Endothelial cell (in vitro differentiated cells): Measurements from ENCODE around the gene AP1M1. TPM values are rescaled to one million over a fixed set of nuclear protein-coding genes. Genes with fewer than 3 reads are reported as not detected.

Experiments used
- DNase-seq: peaks from one replicate; pipeline ENCODE4 v3.0.0; 2021; ENCODE audit warnings: low spot score
- H3K27ac Mint-ChIP-seq: one replicate; pipeline ENCODE4 v1.8.0; 2021; ENCODE audit warnings: mixed read lengths, inconsistent platforms; ENCODE audit not compliant: unreplicated experiment
- H3K27me3 Mint-ChIP-seq: one replicate; pipeline ENCODE4 v1.8.0; 2021; ENCODE audit warnings: mild to moderate bottlenecking, moderate library complexity, mixed read lengths, inconsistent platforms; ENCODE audit not compliant: unreplicated experiment
- H3K36me3 Mint-ChIP-seq: one replicate; pipeline ENCODE4 v1.8.0; 2021; ENCODE audit warnings: mild to moderate bottlenecking, low read depth, mixed read lengths, inconsistent platforms; ENCODE audit not compliant: unreplicated experiment
- H3K4me1 Mint-ChIP-seq: one replicate; pipeline ENCODE4 v1.8.0; 2021; ENCODE audit warnings: mild to moderate bottlenecking, mixed read lengths, inconsistent platforms; ENCODE audit not compliant: unreplicated experiment
- H3K4me3 Mint-ChIP-seq: one replicate; pipeline ENCODE4 v1.8.0; 2021; ENCODE audit warnings: mild to moderate bottlenecking, mixed read lengths, inconsistent platforms; ENCODE audit not compliant: unreplicated experiment
- H3K9me3 Mint-ChIP-seq: one replicate; pipeline ENCODE4 v1.8.0; 2021; ENCODE audit warnings: mixed read lengths, inconsistent platforms; ENCODE audit not compliant: unreplicated experiment
- CTCF ChIP-seq: fragments of 200-600 bp; sonication (generic); IDR thresholded peaks from one replicate; pipeline ENCODE4 v1.5.0; 2021; ENCODE audit warnings: antibody characterized with exemption; ENCODE audit not compliant: unreplicated experiment
- total RNA-seq: library from RNA; stranded (reverse); fragmentation: NEBNext Ultra II Directional; extraction: Animal tissue kit (Norgen Biotek cat#: 25700); gene quantifications from one replicate; pipeline ENCODE4 v1.2.1, GENCODE V29; 2021; ENCODE audit not compliant: unreplicated experiment

The AP1M1 gene
- total RNA-seq, 1 donor from 2014 or later: 76.0 TPM

- peaks cover 41% of the 10 kb centered on the region for H3K36me3 Mint-ChIP-seq
- no peak for DNase-seq
- H3K4me3 Mint-ChIP-seq: no peak overlapping the region
- TF ChIP-seq CTCF: no peak
- no peaks in the 10 kb centered on the region for H3K9me3 Mint-ChIP-seq
- H3K27ac Mint-ChIP-seq: no peak overlapping the region
- H3K27me3 Mint-ChIP-seq: peaks cover 13% of the 10 kb centered on the region
- H3K4me1 Mint-ChIP-seq: peaks cover 6% of the 10 kb centered on the region
These were observed 5.7 kb downstream of the AP1M1 start for GRCh38 chr19:16203256-16204004.

GRCh38 chr19:16204005-16204294 lies 6.2 kb downstream of the AP1M1 start:
- no peak overlapping the region for H3K27ac Mint-ChIP-seq
- no peak overlapping the region for H3K4me3 Mint-ChIP-seq
- no peak for DNase-seq
- H3K9me3 Mint-ChIP-seq: no peaks in the 10 kb centered on the region
- H3K36me3 Mint-ChIP-seq: peaks cover 41% of the 10 kb centered on the region
- TF ChIP-seq CTCF: no peak
- peaks cover 4% of the 10 kb centered on the region for H3K4me1 Mint-ChIP-seq
- peaks cover 11% of the 10 kb centered on the region for H3K27me3 Mint-ChIP-seq

GRCh38 chr19:16205205-16206045 lies 7.7 kb downstream of the AP1M1 start:
- Mint-ChIP-seq H3K27ac (no peak overlapping the region), H3K36me3 (peaks cover 43% of the 10 kb centered on the region), H3K9me3 (no peaks in the 10 kb centered on the region), H3K27me3 (peaks cover 14% of the 10 kb centered on the region), H3K4me3 (no peak overlapping the region), H3K4me1 (no peaks in the 10 kb centered on the region)
- DNase-seq: no peak
- no peak for TF ChIP-seq CTCF

GRCh38 chr19:16206046-16206605 lies 8.4 kb downstream of the AP1M1 start:
- H3K9me3 Mint-ChIP-seq: no peaks in the 10 kb centered on the region
- TF ChIP-seq CTCF: no peak
- H3K4me3 Mint-ChIP-seq: no peak overlapping the region
- H3K4me1 Mint-ChIP-seq: no peaks in the 10 kb centered on the region
- no peak overlapping the region for H3K27ac Mint-ChIP-seq
- peaks cover 12% of the 10 kb centered on the region for H3K27me3 Mint-ChIP-seq
- peaks cover 43% of the 10 kb centered on the region for H3K36me3 Mint-ChIP-seq
- no peak for DNase-seq
